Omental fat pad (tissue), 4 donors: ENCODE measurements around the gene FOXI3. TPM values are rescaled to one million over a fixed set of nuclear protein-coding genes. Genes with fewer than 3 reads are reported as not detected.

Experiments used
- ATAC-seq: fragments of 150-250 bp; one replicate; pipeline ENCODE4 v1.9.1; 2016; ENCODE audit warnings: mild to moderate bottlenecking, moderate library complexity; ENCODE audit not compliant: low FRiP score
- DNase-seq: peaks from one replicate; pipeline ENCODE4 v3.0.0-alpha.2; 2019; ENCODE audit warnings: low spot score
- total RNA-seq, 4 donors: library from RNA; depleted of rRNA; stranded (reverse); fragments of >200 nt; gene quantifications; one replicate each; pipeline ENCODE4 v1.1.0, GENCODE V29; 2016
- TF ChIP-seq, protein P1 (sequence below), 3 donors: fragments of 450-650 bp; IDR thresholded peaks; one replicate each; pipeline ENCODE4 v1.5.1; 2016 to 2017; ENCODE audit warnings: antibody characterized with exemption in 3 of 3, mild to moderate bottlenecking in 3 of 3, moderate library complexity in 2 of 3

Gene FOXI3
- total RNA-seq, 4 donors from 2014 or later = not detected

GRCh38 chr2:88452980-88453582, 588 bp upstream of the FOXI3 start:
- TF ChIP-seq, protein P1, sequence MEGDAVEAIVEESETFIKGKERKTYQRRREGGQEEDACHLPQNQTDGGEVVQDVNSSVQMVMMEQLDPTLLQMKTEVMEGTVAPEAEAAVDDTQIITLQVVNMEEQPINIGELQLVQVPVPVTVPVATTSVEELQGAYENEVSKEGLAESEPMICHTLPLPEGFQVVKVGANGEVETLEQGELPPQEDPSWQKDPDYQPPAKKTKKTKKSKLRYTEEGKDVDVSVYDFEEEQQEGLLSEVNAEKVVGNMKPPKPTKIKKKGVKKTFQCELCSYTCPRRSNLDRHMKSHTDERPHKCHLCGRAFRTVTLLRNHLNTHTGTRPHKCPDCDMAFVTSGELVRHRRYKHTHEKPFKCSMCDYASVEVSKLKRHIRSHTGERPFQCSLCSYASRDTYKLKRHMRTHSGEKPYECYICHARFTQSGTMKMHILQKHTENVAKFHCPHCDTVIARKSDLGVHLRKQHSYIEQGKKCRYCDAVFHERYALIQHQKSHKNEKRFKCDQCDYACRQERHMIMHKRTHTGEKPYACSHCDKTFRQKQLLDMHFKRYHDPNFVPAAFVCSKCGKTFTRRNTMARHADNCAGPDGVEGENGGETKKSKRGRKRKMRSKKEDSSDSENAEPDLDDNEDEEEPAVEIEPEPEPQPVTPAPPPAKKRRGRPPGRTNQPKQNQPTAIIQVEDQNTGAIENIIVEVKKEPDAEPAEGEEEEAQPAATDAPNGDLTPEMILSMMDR (IDR thresholded peaks at IDR 0.05) = no peak
- no peak for DNase-seq
- no peak for ATAC-seq

GRCh38 chr2:88451811-88452564, 505 bp downstream of the FOXI3 start:
- no peak for DNase-seq
- TF ChIP-seq, protein P1 (IDR thresholded peaks at IDR 0.05) = no peak
- ATAC-seq = no peak

DNA sequence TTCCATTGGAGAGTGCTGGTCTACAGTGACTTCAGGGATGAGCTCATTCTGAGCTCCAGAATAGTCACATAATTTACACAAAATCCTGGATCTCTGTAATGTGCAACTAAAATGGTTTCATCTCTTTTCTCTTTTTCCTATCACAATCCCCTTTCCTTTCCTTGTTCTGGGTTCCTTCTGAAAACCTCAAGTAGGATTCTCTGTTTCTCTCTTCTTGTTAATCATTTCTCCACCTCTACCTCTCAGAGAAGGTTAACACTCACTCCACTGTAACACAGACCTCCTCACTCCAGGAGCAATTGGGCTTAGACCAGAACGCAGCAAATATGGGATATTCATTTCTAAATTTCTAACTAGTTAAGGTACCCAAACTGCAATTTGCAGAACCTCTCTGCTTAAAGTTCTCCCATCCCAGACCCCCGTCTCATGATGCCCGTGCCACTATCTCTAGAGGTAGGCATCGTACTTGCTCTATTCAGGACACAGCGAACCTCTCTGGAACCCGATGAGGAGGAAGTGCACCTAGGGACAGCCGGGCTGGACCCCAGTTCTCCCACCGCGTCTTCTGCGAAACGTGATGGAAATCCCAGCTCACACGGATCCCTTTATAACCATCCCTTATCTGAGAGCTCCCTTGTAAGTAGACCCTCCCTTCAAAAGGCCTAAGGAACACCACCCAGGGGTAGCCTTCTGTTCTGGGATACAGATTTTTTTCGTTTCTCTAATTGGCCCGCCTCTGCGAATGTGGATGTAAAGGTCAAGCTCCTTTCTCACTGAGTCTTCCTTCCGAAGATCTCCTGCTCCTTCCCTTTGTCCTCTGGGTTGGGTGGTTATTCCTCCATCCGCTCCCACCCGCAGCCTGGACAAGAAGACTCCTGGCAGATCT, 1.3 kb downstream of the FOXI3 start:
- ATAC-seq (no peak), DNase-seq (no peak)
- TF ChIP-seq, protein P1 (IDR thresholded peaks at IDR 0.05) = no peak

GRCh38 chr2:88450186-88450585, 2.3 kb downstream of the FOXI3 start:
- no peak for ATAC-seq
- TF ChIP-seq, protein P1 (IDR thresholded peaks at IDR 0.05) = no peak
- DNase-seq = no peak

DNA sequence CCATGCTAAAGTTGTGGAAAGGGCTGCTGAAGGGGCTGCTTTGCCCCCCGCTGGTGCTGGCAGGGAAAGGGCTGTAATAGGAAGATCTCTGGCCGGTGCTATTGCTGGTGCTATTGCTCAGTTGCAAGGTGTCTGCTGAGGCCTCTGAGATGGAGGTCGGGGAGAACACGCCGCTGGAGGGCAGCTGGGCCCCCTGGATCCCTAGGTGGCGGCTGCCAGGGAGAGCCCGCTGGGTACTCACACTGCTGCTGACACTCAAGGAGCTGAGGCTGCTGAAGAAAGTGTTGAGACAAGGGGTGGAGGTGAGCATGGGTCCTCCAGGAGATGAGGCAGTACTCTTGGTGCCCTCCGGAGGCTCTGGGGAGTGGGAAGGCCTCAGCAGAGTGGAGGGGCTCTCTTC, 4.2 kb downstream of the FOXI3 start:
- TF ChIP-seq, protein P1 (IDR thresholded peaks at IDR 0.05) = no peak
- no peak for DNase-seq
- no peak for ATAC-seq

DNA sequence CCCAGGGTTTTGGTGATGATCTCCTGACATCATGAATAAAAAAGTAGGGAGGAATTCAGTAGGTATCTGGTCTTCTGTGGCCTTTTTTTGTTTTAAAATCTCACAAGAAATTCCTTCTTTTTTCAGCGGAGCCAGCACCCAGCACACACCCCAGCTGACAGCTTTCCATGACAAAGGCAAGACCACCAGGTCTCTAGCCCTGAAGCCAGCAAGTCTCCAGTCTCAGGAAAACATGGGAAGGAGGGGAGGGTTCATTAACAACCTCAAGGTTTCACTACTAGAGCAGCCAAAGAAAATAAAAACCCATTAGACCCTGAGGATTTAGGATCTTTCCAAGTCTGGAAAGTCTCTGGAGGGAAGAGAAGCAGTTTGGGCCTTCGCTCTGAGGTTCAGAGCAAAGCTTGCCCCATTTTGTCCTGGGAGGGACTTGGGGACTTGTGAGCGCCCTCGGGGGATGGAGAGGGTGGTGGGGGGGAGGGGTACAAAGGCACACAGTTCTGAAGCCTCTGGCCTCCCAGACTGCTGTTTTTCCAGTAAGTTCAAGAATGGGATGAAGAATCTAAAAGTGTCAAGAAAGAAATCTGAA, 9.0 kb downstream of the FOXI3 start:
- TF ChIP-seq, protein P1 (IDR thresholded peaks at IDR 0.05) = no peak
- no peak for DNase-seq
- no peak for ATAC-seq
